K562 (cell line): Measurements from ENCODE around the gene IRF9. TPM values are rescaled to one million over a fixed set of nuclear protein-coding genes. Genes with fewer than 3 reads are reported as not detected.

ENCODE experiments used
- FOXJ2 ChIP-seq: fragments of 200-800 bp; sonication (Bioruptor generic); IDR thresholded peaks from 2 replicates; pipeline ENCODE4 v1.6.1; 2016; ENCODE audit warnings: missing genetic modification characterization, missing compliant biosample characterization
- HMG20A ChIP-seq: fragments of 450-650 bp; formaldehyde crosslinking; conservative IDR thresholded peaks from 2 replicates; pipeline ENCODE4 v1.4.0; 2020; ENCODE audit warnings: mild to moderate bottlenecking, mixed read lengths
- NR2C1 ChIP-seq, 2 experiments: fragments of 450-650 bp; IDR thresholded peaks; 2 replicates each; pipeline ENCODE4 v1.6.1; 2017; ENCODE audit warnings: mild to moderate bottlenecking in 2 of 2, antibody characterized with exemption in 1 of 2, inconsistent platforms in 1 of 2, missing compliant biosample characterization in 1 of 2, missing genetic modification characterization in 1 of 2
- OTX1 ChIP-seq: fragments of 450-650 bp; formaldehyde crosslinking; IDR thresholded peaks from 2 replicates; pipeline ENCODE4 v1.4.0; 2022; ENCODE audit warnings: mild to moderate bottlenecking
- SRSF1 ChIP-seq: fragments of 200-400 bp; formaldehyde crosslinking; IDR thresholded peaks from 2 replicates; pipeline ENCODE4 v1.6.1; 2017; ENCODE audit warnings: mild to moderate bottlenecking, low read depth, low read length, moderate library complexity
- ZC3H4 ChIP-seq: sonication (generic); formaldehyde crosslinking; IDR thresholded peaks from 2 replicates; pipeline ENCODE4 v1.9.0; 2021; ENCODE audit warnings: missing genetic modification reagents, borderline replicate concordance
- ZNF445 ChIP-seq: fragments of 250-450 bp; sonication (Bioruptor Pico); IDR thresholded peaks from 2 replicates; pipeline ENCODE4 v1.4.0; 2020; ENCODE audit warnings: low read depth, mild to moderate bottlenecking, moderate library complexity
- ZZZ3 ChIP-seq: fragments of 450-650 bp; IDR thresholded peaks from 2 replicates; pipeline ENCODE4 v1.6.1; 2016; ENCODE audit warnings: antibody characterized with exemption, mild to moderate bottlenecking, moderate library complexity
- polyA plus RNA-seq, 8 experiments: library from polyadenylated mRNA; depleted of rRNA in 4 of 8; stranded (reverse) in 5 of 8; unstranded in 3 of 8; fragments of >200 nt; fragmentation: Nextera tagmentation in 2 of 8; fragmentation: Illumina TruSeq in 1 of 8; extraction: Ambion mirVana in 2 of 8; extraction: Trizol in 1 of 8; gene quantifications; 2 replicates each; pipeline versions ENCODE4 v1.2.1 to v1.2.3, GENCODE V29; 2011 to 2014; ENCODE audit warnings: inconsistent platforms in 1 of 8, missing spikeins in 1 of 8
- total RNA-seq, 7 experiments: library from RNA; depleted of rRNA in 6 of 7; stranded (reverse); fragments of >200 nt in 6 of 7; fragmentation: Illumina TruSeq in 2 of 7; extraction: Trizol in 2 of 7; gene quantifications; 2 replicates each; pipeline versions ENCODE4 v1.2.1 to v1.2.3, GENCODE V29; 2011 to 2021; ENCODE audit warnings: low replicate concordance in 1 of 7
- TF ChIP-seq, protein P1 (sequence below), 2 experiments: fragments of 450-650 bp; formaldehyde crosslinking in 1 of 2; IDR thresholded peaks; 2 replicates each; pipeline versions ENCODE4 v1.4.0 to v1.6.1; 2014 to 2020; ENCODE audit warnings: mild to moderate bottlenecking in 2 of 2, borderline replicate concordance in 1 of 2, low read depth in 1 of 2
- TF ChIP-seq, protein P2 (sequence below): sonication (generic); formaldehyde crosslinking; IDR thresholded peaks from 2 replicates; pipeline ENCODE4 v1.5.0; 2020; ENCODE audit warnings: missing genetic modification reagents
- TF ChIP-seq, protein P3 (sequence below): IDR thresholded peaks from 3 replicates; pipeline ENCODE4 v1.6.1; 2011; ENCODE audit warnings: borderline replicate concordance, mild to moderate bottlenecking; ENCODE audit not compliant: insufficient read length, insufficient read depth
- TF ChIP-seq, protein P4 (sequence below): fragments of 450-650 bp; formaldehyde crosslinking; IDR thresholded peaks from 2 replicates; pipeline ENCODE4 v1.4.0; 2020; ENCODE audit warnings: mild to moderate bottlenecking, moderate library complexity

Gene IRF9
- total and polyA plus RNA-seq, 9 of the 15 experiments (the other 6 are each of a cell fraction or from before 2014, with no cell fraction given), result 0.79 to 14.8 (median 6.1) TPM

DNA sequence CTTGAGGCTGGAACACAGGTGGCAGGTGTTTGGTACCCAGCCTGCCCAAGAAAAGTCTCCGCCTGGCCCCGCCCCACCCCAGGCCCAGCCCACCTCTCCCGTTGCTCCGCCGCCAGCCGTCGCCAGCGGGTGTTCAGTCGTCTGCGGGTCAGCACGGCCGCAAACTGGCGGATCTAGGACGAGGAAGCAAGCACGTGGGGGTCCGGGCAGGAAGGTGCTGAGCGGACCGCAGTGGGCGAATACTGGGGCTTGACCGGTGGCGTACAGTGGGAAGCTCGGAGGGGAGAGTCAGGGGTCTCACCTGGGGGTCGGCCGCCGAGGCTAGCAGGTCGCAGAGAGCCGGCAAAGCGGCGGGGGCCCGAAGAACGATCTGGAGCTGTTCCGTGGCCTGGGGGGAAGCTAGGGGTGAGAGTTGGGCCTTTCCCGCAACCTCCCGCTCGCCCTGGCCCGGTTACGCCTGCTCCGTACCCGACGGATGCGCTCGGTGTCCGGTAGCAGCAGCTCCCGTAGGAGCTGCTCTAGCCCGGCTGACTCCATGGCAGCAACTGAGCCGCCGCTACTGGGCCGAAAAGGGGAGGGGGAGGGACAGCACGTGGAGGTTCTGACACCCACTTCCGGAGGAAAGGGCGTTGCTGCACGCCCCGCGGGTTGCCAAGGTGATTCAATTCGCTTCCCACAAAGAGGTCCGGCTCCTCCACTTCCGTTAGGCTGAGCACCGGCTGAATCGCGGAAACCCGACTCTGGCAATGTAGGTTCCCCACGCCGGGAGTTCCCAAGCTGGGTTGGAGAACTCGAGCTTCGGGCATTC is 27.4 kb downstream of the IRF9 start, which contains the start of gene IPO4 (continued):
- peak; percentile 80 for TF ChIP-seq NR2C1 (IDR thresholded peaks at IDR 0.05)
- TF ChIP-seq NR2C1 (tag; IDR thresholded peaks at IDR 0.05), result peak; percentile 88
- TF ChIP-seq, protein P1, sequence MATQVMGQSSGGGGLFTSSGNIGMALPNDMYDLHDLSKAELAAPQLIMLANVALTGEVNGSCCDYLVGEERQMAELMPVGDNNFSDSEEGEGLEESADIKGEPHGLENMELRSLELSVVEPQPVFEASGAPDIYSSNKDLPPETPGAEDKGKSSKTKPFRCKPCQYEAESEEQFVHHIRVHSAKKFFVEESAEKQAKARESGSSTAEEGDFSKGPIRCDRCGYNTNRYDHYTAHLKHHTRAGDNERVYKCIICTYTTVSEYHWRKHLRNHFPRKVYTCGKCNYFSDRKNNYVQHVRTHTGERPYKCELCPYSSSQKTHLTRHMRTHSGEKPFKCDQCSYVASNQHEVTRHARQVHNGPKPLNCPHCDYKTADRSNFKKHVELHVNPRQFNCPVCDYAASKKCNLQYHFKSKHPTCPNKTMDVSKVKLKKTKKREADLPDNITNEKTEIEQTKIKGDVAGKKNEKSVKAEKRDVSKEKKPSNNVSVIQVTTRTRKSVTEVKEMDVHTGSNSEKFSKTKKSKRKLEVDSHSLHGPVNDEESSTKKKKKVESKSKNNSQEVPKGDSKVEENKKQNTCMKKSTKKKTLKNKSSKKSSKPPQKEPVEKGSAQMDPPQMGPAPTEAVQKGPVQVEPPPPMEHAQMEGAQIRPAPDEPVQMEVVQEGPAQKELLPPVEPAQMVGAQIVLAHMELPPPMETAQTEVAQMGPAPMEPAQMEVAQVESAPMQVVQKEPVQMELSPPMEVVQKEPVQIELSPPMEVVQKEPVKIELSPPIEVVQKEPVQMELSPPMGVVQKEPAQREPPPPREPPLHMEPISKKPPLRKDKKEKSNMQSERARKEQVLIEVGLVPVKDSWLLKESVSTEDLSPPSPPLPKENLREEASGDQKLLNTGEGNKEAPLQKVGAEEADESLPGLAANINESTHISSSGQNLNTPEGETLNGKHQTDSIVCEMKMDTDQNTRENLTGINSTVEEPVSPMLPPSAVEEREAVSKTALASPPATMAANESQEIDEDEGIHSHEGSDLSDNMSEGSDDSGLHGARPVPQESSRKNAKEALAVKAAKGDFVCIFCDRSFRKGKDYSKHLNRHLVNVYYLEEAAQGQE (IDR thresholded peaks at IDR 0.05; ENCODE audit: borderline replicate concordance), result 0 out of 2 replicates have a peak, but pooled peaks have one; percentile 11
- TF ChIP-seq, protein P1 (CRISPR knock-in tag; IDR thresholded peaks at IDR 0.05; ENCODE audit: low read depth), result no peak
- TF ChIP-seq FOXJ2 (tag), result no peak
- TF ChIP-seq ZZZ3, result no peak
- no peak for TF ChIP-seq ZNF445 (CRISPR knock-in tag)
- TF ChIP-seq, protein P2, sequence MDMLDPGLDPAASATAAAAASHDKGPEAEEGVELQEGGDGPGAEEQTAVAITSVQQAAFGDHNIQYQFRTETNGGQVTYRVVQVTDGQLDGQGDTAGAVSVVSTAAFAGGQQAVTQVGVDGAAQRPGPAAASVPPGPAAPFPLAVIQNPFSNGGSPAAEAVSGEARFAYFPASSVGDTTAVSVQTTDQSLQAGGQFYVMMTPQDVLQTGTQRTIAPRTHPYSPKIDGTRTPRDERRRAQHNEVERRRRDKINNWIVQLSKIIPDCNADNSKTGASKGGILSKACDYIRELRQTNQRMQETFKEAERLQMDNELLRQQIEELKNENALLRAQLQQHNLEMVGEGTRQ (CRISPR knock-in tag), result peak; percentile 71
- TF ChIP-seq OTX1 (CRISPR knock-in tag), result 0 out of 2 replicates have a peak, but pooled peaks have one; percentile 7
- TF ChIP-seq, protein P3, sequence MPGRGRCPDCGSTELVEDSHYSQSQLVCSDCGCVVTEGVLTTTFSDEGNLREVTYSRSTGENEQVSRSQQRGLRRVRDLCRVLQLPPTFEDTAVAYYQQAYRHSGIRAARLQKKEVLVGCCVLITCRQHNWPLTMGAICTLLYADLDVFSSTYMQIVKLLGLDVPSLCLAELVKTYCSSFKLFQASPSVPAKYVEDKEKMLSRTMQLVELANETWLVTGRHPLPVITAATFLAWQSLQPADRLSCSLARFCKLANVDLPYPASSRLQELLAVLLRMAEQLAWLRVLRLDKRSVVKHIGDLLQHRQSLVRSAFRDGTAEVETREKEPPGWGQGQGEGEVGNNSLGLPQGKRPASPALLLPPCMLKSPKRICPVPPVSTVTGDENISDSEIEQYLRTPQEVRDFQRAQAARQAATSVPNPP, result no peak
- 0 out of 2 replicates have a peak, but pooled peaks have one; percentile 20 for TF ChIP-seq SRSF1
- no peak for TF ChIP-seq ZC3H4 (CRISPR knock-in tag)
- TF ChIP-seq, protein P4, sequence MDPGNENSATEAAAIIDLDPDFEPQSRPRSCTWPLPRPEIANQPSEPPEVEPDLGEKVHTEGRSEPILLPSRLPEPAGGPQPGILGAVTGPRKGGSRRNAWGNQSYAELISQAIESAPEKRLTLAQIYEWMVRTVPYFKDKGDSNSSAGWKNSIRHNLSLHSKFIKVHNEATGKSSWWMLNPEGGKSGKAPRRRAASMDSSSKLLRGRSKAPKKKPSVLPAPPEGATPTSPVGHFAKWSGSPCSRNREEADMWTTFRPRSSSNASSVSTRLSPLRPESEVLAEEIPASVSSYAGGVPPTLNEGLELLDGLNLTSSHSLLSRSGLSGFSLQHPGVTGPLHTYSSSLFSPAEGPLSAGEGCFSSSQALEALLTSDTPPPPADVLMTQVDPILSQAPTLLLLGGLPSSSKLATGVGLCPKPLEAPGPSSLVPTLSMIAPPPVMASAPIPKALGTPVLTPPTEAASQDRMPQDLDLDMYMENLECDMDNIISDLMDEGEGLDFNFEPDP, result no peak
- TF ChIP-seq HMG20A (CRISPR knock-in tag), result no peak
